Neural cell (in vitro differentiated cells): Measurements from ENCODE around the gene SGK2. TPM values are rescaled to one million over a fixed set of nuclear protein-coding genes. Genes with fewer than 3 reads are reported as not detected.

Source experiments
- H2AFZ ChIP-seq: fragments of 200-600, 300-800 bp; sonication (generic), shearing (Covaris generic); 2 replicates; pipeline ENCODE4 v1.6.0; 2014; ENCODE audit warnings: low read depth, mild to moderate bottlenecking, antibody characterized with exemption, low read length, moderate library complexity
- H3F3A ChIP-seq: fragments of 200-600 bp; shearing (Covaris generic); 2 replicates; pipeline ENCODE4 v1.6.1; 2016; ENCODE audit warnings: mild to moderate bottlenecking, moderate library complexity, mixed read lengths, antibody characterized with exemption, low read length; ENCODE audit not compliant: insufficient read depth, poor library complexity, severe bottlenecking
- H3K27ac ChIP-seq: fragments of 200-600, 300-800 bp; sonication (generic), shearing (Covaris generic); 2 replicates; pipeline ENCODE4 v1.5.1; 2014; ENCODE audit warnings: mild to moderate bottlenecking, low read length, moderate library complexity
- H3K27me3 ChIP-seq: fragments of 300-800, 200-600 bp; sonication (generic), shearing (Covaris generic); 2 replicates; pipeline ENCODE4 v1.6.0; 2014; ENCODE audit warnings: mild to moderate bottlenecking, low read depth, low read length, moderate library complexity; ENCODE audit not compliant: insufficient read depth
- H3K36me3 ChIP-seq: fragments of 300-800, 200-600 bp; sonication (generic), shearing (Covaris generic); 2 replicates; pipeline ENCODE4 v1.5.1; 2014; ENCODE audit warnings: mild to moderate bottlenecking, antibody characterized with exemption, low read length, moderate library complexity; ENCODE audit not compliant: insufficient read depth
- H3K4me2 ChIP-seq: fragments of 300-800, 200-600 bp; sonication (generic), shearing (Covaris generic); 2 replicates; pipeline ENCODE4 v1.6.0; 2014; ENCODE audit warnings: mild to moderate bottlenecking, low read length
- H3K4me3 ChIP-seq: fragments of 300-800, 200-600 bp; sonication (generic), shearing (Covaris generic); 2 replicates; pipeline ENCODE4 v1.5.1; 2014; ENCODE audit warnings: mild to moderate bottlenecking, low read length, moderate library complexity
- H3K79me2 ChIP-seq: fragments of 200-600 bp; shearing (Covaris generic); replicated peaks from 2 replicates; pipeline ENCODE4 v1.6.0; 2014; ENCODE audit warnings: mild to moderate bottlenecking, low read length, moderate library complexity; ENCODE audit not compliant: insufficient read depth
- H3K9ac ChIP-seq: fragments of 300-800, 200-600 bp; sonication (generic), shearing (Covaris generic); 2 replicates; pipeline ENCODE4 v1.6.1; 2016; ENCODE audit warnings: mild to moderate bottlenecking, low read length, mixed read lengths
- H3K9me2 ChIP-seq: fragments of 200-600 bp; shearing (Covaris generic); 2 replicates; pipeline ENCODE4 v1.6.1; 2016; ENCODE audit warnings: mild to moderate bottlenecking, low read length, mixed read lengths; ENCODE audit not compliant: insufficient read depth
- H3K9me3 ChIP-seq: fragments of 200-600, 300-800 bp; sonication (generic), shearing (Covaris generic); 2 replicates; pipeline ENCODE4 v1.6.1; 2016; ENCODE audit warnings: mild to moderate bottlenecking, mixed run types, low read length, moderate library complexity, mixed read lengths
- H4K20me1 ChIP-seq: fragments of 200-600 bp; shearing (Covaris generic); 2 replicates; pipeline ENCODE4 v1.6.1; 2016; ENCODE audit warnings: mild to moderate bottlenecking, mixed run types; ENCODE audit not compliant: insufficient read depth
- CTCF ChIP-seq: fragments of 450-650 bp; IDR thresholded peaks from 2 replicates; pipeline ENCODE4 v1.5.1; 2014; ENCODE audit warnings: antibody characterized with exemption, mild to moderate bottlenecking, moderate library complexity; ENCODE audit not compliant: poor library complexity, severe bottlenecking
- EP300 ChIP-seq: fragments of 450-650 bp; conservative IDR thresholded peaks from 2 replicates; pipeline ENCODE4 v1.6.1; 2014; ENCODE audit warnings: antibody characterized with exemption, mild to moderate bottlenecking, moderate library complexity; ENCODE audit not compliant: poor library complexity, severe bottlenecking
- EZH2 ChIP-seq: fragments of 200-600, 300-800 bp; shearing (Covaris generic), sonication (generic); IDR thresholded peaks from 2 replicates; pipeline ENCODE4 v1.6.1; 2014; ENCODE audit warnings: antibody characterized with exemption, low read length, borderline replicate concordance, mild to moderate bottlenecking; ENCODE audit not compliant: insufficient read depth, poor library complexity, severe bottlenecking
- MXI1 ChIP-seq: fragments of 450-650 bp; conservative IDR thresholded peaks from 2 replicates; pipeline ENCODE4 v1.6.1; 2014; ENCODE audit warnings: antibody characterized with exemption, mild to moderate bottlenecking; ENCODE audit not compliant: poor library complexity, severe bottlenecking
- POLR2AphosphoS5 ChIP-seq: IDR thresholded peaks from 2 replicates; pipeline ENCODE4 v1.6.1; 2012
- RAD21 ChIP-seq: fragments of 450-650 bp; conservative IDR thresholded peaks from 2 replicates; pipeline ENCODE4 v1.6.1; 2014; ENCODE audit warnings: antibody characterized with exemption, mild to moderate bottlenecking, moderate library complexity
- REST ChIP-seq: IDR thresholded peaks from 2 replicates; pipeline ENCODE4 v1.6.1; 2012; ENCODE audit warnings: borderline replicate concordance
- SMC3 ChIP-seq: fragments of 450-650 bp; conservative IDR thresholded peaks from 2 replicates; pipeline ENCODE4 v1.6.1; 2014; ENCODE audit warnings: antibody characterized with exemption, mild to moderate bottlenecking, moderate library complexity; ENCODE audit not compliant: poor library complexity
- TAF1 ChIP-seq: IDR thresholded peaks from 2 replicates; pipeline ENCODE4 v1.6.1; 2012; ENCODE audit warnings: low read depth
- polyA plus RNA-seq: library from polyadenylated mRNA; depleted of rRNA; stranded (reverse); fragments of >200 nt; gene quantifications from 2 replicates; pipeline ENCODE4 v1.2.3, GENCODE V29; 2014

The SGK2 gene
- polyA plus RNA-seq, 1 donor from 2014 or later: 0.81 TPM

- Histone ChIP-seq H3K4me3 (no peak overlapping the region), H4K20me1 (no peaks in the 10 kb centered on the region), H3K36me3 (no peaks in the 10 kb centered on the region), H3F3A (no peaks in the 10 kb centered on the region), H3K9me3 (no peaks in the 10 kb centered on the region), H3K9ac (no peak overlapping the region), H2AFZ (no peak overlapping the region), H3K27ac (no peak overlapping the region), H3K4me2 (no peak overlapping the region), H3K9me2 (no peaks in the 10 kb centered on the region), H3K27me3 (no peaks in the 10 kb centered on the region), H3K79me2 (no peaks in the 10 kb centered on the region)
- TF ChIP-seq RAD21 (no peak), EZH2 (no peak), SMC3 (no peak), MXI1 (no peak)
These were observed 8.7 kb downstream of the SGK2 start for GRCh38 chr20:43567477-43567876.

DNA sequence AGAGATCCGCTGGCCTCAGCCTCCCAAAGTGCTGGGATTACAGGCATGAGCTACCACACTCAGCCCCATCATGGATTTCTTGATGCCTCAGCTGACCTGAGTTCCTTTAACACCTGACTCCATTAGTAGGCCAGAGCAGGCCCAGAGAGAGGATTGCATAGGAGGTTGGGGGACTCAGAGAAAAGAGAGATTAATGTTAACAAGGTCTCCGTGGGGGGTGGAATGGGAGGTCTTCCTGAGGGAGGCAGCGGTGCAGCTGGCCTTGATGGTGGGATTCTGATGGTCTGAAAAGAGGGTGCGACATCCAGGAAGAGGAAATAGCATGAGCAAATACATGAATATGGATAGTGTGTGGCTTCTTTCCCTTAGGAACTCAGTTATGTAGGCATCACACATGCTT, 9.9 kb downstream of the SGK2 start:
- H3K9me3 ChIP-seq: no peaks in the 10 kb centered on the region
- H3K27ac ChIP-seq: no peak overlapping the region
- TF ChIP-seq EZH2 (no peak), SMC3 (no peak), EP300 (no peak), REST (no peak), POLR2AphosphoS5 (no peak), MXI1 (no peak), CTCF (no peak), RAD21 (no peak), TAF1 (no peak)
- H2AFZ ChIP-seq: no peak overlapping the region
- no peaks in the 10 kb centered on the region for H3K36me3 ChIP-seq
- no peaks in the 10 kb centered on the region for H3K27me3 ChIP-seq
- no peaks in the 10 kb centered on the region for H3F3A ChIP-seq
- no peak overlapping the region for H3K9ac ChIP-seq
- H3K79me2 ChIP-seq: no peaks in the 10 kb centered on the region
- no peaks in the 10 kb centered on the region for H3K9me2 ChIP-seq
- H3K4me3 ChIP-seq: no peak overlapping the region
- no peak overlapping the region for H3K4me2 ChIP-seq
- H4K20me1 ChIP-seq: no peaks in the 10 kb centered on the region
